GM21786 (cell line): ENCODE measurements around the gene SLC15A3.

Experiments used
- ATAC-seq: cut with Tn5 transposase; IDR thresholded peaks from one replicate; pipeline ENCODE4 v1.9.1; 2021; ENCODE audit not compliant: unreplicated experiment

Gene SLC15A3

GRCh38 chr11:60947700-60948099, 4.3 kb downstream of the SLC15A3 start:
- ATAC-seq: no peak

GRCh38 chr11:60946601-60947264, 5.2 kb downstream of the SLC15A3 start:
- ATAC-seq: no peak

GRCh38 chr11:60945295-60945667, 6.7 kb downstream of the SLC15A3 start:
- ATAC-seq: no peak

- no peak for ATAC-seq
These were observed 7.3 kb downstream of the SLC15A3 start for GRCh38 chr11:60944490-60945294.

- ATAC-seq: no peak
These were observed 8.9 kb downstream of the SLC15A3 start for GRCh38 chr11:60942970-60943565.

GRCh38 chr11:60942219-60942618, 9.8 kb downstream of the SLC15A3 start:
- no peak for ATAC-seq

- no peak for ATAC-seq
These were observed 10.4 kb downstream of the SLC15A3 start for GRCh38 chr11:60941371-60942119.

- ATAC-seq: no peak
These were observed 12.1 kb downstream of the SLC15A3 start for GRCh38 chr11:60939855-60940254.

GRCh38 chr11:60939301-60939700, 12.7 kb downstream of the SLC15A3 start:
- no peak for ATAC-seq

GRCh38 chr11:60938500-60938899, 13.5 kb downstream of the SLC15A3 start:
- ATAC-seq: no peak

GRCh38 chr11:60937811-60938210, 14.2 kb downstream of the SLC15A3 start:
- no peak for ATAC-seq

GRCh38 chr11:60937144-60937527, 14.8 kb downstream of the SLC15A3 start:
- no peak for ATAC-seq

- no peak for ATAC-seq
These were observed 15.4 kb downstream of the SLC15A3 start for GRCh38 chr11:60936467-60937143.

GRCh38 chr11:60935676-60936442, 16.1 kb downstream of the SLC15A3 start:
- no peak for ATAC-seq

GRCh38 chr11:60934790-60935605, 17.0 kb downstream of the SLC15A3 start:
- no peak for ATAC-seq

- no peak for ATAC-seq
These were observed 17.7 kb downstream of the SLC15A3 start for GRCh38 chr11:60934124-60934789.

GRCh38 chr11:60933416-60934123, 18.4 kb downstream of the SLC15A3 start:
- ATAC-seq: no peak
